ENCODE data around the gene PPP2R1B.

The PPP2R1B gene

DNA sequence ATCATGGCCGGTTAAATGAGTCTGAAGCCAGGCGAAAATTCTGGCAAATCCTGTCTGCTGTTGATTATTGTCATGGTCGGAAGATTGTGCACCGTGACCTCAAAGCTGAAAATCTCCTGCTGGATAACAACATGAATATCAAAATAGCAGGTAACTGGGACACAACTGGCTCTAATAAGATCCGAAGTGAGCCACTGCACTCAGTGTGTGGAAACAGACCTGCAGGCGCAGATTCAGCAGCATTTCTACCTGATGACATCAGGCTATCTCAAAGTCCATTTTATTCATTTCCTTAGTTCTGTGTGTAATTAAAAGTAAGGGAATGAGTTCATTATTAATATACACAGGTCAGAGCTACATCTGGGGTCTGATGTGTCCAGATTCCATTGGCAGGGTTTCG lies 78.2 kb downstream of the PPP2R1B start:
- no peak for DNase-seq

DNA sequence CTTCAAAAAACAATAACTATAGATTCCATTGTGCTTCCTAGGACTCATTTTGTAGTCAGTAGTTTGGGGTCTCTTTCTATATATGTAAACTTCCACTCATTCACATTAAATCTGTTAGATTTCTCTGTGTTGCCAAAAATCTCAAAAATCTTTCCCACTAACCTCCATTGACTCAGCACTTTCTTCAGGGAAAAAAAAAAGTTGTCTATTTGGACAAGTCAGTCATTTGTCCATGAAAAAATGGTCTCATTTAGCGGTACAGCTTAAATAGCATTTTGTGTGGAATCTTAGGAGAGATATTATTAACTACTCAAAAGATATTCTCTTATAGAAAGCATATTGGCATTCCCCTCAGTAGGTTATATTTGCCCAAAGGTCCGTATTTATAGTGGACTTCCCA lies 81.9 kb downstream of the PPP2R1B start:
- DNase-seq, result no peak

- no peak for DNase-seq
Measured at GRCh38 chr11:111683806-111684205, 82.4 kb downstream of the PPP2R1B start.

DNA sequence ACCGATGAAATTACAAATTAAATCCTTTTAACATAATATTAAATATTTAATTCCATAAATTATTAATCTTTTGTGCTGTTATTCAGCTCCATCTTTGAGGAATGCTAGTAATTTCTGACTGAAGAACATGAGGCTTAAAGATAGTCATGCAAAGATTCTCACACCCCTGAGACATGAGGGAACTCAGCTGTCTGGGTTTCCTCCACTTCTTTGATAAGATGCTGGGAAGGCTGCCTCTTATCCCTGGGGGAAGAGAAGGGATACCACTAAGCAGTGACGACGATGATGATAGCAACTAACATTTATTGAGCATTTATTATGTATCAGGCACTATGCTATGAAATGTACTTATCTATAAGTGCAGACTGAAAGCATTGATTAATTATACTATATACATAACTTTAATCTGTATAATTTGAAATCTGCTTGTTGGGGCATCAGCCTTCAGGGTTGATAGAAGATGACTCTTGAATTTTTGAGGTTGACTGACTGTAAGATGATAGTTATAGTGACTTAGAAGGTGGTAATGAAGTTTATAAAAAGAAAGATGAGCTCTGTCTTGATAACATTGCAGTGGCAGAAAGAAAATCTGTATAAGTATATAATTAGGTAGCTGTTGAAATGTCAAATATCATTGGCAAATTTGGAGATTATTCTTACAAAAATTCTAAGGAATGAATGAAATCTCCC lies 85.6 kb downstream of the PPP2R1B start:
- no peak for DNase-seq
